NB4 (cell line): Measurements from ENCODE around the gene TBC1D21.

ENCODE experiments used
- DNase-seq: peaks from one replicate; pipeline ENCODE4 v3.0.0; 2010; ENCODE audit warnings: low read depth
- H3K4me3 ChIP-seq: one replicate; pipeline ENCODE4 v1.5.1; 2011; ENCODE audit warnings: mild to moderate bottlenecking, low read depth, low read length, moderate library complexity
- CTCF ChIP-seq: IDR thresholded peaks from one replicate; pipeline ENCODE4 v1.5.1; 2012; ENCODE audit warnings: low read depth, low read length
- MAX ChIP-seq: IDR thresholded peaks from 2 replicates; pipeline ENCODE4 v1.6.1; 2011; ENCODE audit warnings: low read depth, low read length
- MYC ChIP-seq: IDR thresholded peaks from 2 replicates; pipeline ENCODE4 v1.6.1; 2011; ENCODE audit warnings: low read depth, low read length
- POLR2A ChIP-seq: IDR thresholded peaks from 2 replicates; pipeline ENCODE4 v1.6.1; 2011; ENCODE audit warnings: mild to moderate bottlenecking; ENCODE audit not compliant: insufficient read length; ENCODE audit errors: extremely low read depth

The TBC1D21 gene

GRCh38 chr15:73838831-73839426 is 34.4 kb upstream of the TBC1D21 start:
- H3K4me3 ChIP-seq = no peak overlapping the region
- TF ChIP-seq MAX (no peak), POLR2A (no peak), CTCF (no peak), MYC (no peak)
- no peak for DNase-seq

GRCh38 chr15:73839699-73840377 is 33.5 kb upstream of the TBC1D21 start:
- H3K4me3 ChIP-seq = no peak overlapping the region
- DNase-seq = no peak
- TF ChIP-seq MAX (no peak), CTCF (no peak)

- TF ChIP-seq MAX (no peak), CTCF (no peak), MYC (no peak), POLR2A (no peak)
- no peak overlapping the region for H3K4me3 ChIP-seq
- DNase-seq = no peak
Measured at GRCh38 chr15:73840771-73841170, 32.6 kb upstream of the TBC1D21 start.

- DNase-seq = no peak
- no peak overlapping the region for H3K4me3 ChIP-seq
- no peak for TF ChIP-seq MAX
- TF ChIP-seq CTCF = no peak
- TF ChIP-seq MYC = no peak
- no peak for TF ChIP-seq POLR2A
Measured at GRCh38 chr15:73841756-73842725, 31.3 kb upstream of the TBC1D21 start.

- H3K4me3 ChIP-seq = no peak overlapping the region
- no peak for DNase-seq
- no peak for TF ChIP-seq POLR2A
- TF ChIP-seq MAX = no peak
- no peak for TF ChIP-seq CTCF
- no peak for TF ChIP-seq MYC
Measured at GRCh38 chr15:73843787-73844186, 29.6 kb upstream of the TBC1D21 start.
